RPMI8226 (cell line): Measurements from ENCODE around the gene RHOT2.
A peak's percentile ranks its signal among the peaks of the same experiment; 100 is the strongest.
"Not testable (repeated sequence)": the region's sequence is repeated elsewhere in the genome, so short reads cannot be mapped to it uniquely, and the experiment has no call there.

Experiments used
- DNase-seq: peaks from one replicate; pipeline ENCODE4 v3.0.0-alpha.2; 2015

The RHOT2 gene

GRCh38 chr16:682493-683395, 14.8 kb downstream of the RHOT2 start:
- DNase-seq, result no peak

DNA sequence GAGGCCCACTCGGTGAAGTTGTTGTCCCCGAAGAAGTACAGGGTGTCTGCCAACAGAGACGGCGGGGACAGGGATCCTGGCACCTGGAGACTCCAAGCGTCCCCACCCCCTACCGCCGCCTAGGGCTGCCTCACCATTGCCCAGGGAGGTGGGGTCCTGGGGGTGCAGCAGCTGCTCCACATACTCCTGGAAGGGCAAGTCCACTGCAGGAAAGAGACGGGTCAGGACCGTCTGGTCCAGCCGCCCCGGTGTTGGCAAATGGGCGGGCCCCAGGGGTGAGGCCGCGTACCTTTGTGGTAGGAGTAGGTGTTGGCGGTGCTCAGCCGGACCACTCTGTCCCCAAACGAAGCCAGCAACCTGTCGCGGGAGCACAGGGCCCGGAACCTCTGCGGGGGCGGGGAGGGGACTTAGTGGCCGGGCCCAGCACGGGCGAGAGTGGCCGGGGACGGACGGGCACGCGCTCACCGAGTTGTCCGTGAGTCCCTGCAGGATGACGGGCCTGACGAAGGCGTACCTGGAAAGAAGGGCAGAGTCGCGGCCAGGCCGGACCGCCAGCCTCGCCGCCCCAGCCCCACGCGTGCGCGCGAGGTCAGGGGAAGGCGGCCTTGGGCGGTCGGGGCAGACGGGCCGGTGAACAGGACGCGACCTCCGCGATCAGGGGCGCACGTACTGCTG, 15.6 kb downstream of the RHOT2 start:
- peak; percentile 36 for DNase-seq

GRCh38 chr16:684071-684794, 16.3 kb downstream of the RHOT2 start, which contains the start of gene JMJD8:
Gene JMJD8, minus strand, starts transcription at chr16:684334. Its CDS starts 15 bp downstream, at chr16:684319.
- peak; percentile 100 for DNase-seq

DNA sequence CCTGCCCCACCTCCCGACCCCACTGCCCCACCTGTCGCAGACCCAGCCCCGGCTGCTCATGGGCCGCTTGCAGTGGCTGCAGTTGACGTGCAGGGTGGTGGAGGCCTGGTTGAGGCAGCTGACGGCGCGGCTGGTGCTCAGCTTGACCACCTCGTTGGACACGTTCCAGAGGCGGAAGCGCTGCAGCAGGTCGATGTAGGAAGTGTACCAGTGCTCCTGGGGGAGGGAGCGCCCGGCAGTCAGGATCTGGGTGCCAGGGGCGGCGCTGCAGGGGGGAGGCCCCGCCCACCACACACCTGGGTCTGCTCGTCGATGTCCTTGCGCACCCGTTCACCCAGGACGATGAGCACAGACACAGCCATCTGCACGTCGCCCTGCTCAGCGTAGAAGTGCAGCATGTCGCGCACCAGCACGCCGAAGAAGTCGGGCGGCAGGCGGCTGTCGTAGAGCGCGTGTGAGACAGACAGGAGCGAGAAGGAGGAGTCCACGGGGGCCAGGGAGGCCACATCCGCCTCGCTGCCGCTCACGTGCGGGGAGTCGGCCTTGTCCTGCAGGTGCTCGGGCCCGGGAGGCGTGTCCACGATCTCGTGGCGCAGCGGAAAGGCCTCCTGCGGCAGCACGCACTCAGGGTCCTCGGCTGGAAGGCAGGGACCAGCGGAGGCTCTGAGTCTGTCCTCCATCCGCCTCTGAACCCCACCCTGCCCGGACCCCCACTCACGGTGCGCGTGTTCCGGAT, 17.2 kb downstream of the RHOT2 start:
- no peak for DNase-seq

GRCh38 chr16:685967-686366, 18.0 kb downstream of the RHOT2 start:
- no peak for DNase-seq

DNA sequence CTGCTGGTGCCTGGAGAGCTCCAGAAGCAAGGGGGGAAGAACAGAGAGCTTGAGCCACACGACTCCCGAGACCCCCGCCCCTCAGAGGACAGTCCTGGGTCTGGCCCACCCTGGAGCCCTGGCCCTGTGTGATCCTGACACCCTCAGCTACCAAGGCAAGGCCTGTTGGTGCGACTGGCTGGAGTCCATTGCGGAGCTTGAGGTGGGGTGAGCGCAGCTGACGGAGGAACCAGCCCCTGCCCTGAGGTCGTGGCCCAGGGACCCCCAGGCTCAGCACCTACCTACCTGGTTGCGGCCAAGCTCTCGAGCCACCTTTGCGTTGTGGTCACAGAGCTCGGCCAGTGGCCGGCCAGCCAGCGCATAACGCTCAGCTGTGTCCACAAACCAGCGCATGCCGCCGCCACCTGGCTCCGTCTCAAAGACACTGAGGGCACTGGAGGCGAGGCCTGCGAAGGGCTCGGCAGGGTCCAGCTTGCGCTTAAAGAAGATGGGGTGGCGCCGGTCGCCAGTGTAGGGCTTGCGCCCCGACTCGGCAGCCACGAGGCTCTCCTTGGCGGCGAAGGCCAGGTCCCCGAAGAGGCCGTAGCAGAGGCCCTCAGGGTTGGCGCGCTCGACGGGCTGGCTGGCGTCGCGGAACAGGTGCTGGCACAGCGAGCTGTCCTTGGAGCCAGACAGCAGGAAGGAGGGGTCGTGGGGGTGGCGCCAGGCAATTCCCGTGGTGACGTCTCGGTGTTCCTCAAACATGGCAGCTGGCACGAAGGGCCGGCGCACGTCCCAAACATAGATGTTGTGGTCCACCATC, 18.7 kb downstream of the RHOT2 start:
- peak; percentile 3 for DNase-seq

- no peak for DNase-seq
Observed at GRCh38 chr16:687499-687898, 19.6 kb downstream of the RHOT2 start.

GRCh38 chr16:689175-689897, 21.4 kb downstream of the RHOT2 start:
- no peak for DNase-seq

- not testable (repeated sequence) for DNase-seq
Observed at GRCh38 chr16:691242-691641, 23.3 kb downstream of the RHOT2 start.

DNA sequence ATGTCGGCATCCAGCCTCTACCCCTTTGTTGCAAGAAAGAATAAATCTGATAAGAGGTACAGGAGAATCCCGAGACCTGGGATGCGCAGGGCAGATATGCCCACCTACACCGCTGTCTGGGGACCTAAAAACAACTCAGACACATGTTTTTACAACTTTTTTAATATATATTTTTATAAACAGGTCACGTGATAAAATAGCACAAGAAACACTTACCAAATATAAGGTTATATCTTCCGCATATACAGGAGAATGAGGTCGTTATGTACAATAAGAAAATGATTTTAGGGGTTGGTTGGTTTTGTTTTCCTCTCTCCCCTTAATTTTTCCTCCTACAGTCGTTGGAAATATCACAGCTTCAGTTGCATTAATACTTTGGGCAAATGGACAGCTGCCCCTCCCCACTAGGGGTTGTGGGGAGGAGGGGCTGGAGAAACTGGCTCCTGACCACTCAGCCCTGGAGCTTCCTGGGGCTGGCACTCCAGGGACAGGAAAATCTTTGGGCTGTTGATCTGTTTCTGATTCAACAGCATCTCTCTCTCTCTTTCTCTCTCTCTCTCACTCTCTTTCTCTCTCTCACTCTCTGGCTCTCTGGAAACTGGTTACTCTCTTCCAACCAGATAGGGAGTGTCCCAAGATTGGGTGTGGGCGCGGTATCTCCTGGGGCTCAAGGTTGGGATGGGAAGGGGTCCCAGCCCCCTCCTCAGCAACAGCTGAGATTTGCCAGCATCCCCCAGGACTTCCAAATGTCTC, 24.6 kb downstream of the RHOT2 start:
- no peak for DNase-seq

DNA sequence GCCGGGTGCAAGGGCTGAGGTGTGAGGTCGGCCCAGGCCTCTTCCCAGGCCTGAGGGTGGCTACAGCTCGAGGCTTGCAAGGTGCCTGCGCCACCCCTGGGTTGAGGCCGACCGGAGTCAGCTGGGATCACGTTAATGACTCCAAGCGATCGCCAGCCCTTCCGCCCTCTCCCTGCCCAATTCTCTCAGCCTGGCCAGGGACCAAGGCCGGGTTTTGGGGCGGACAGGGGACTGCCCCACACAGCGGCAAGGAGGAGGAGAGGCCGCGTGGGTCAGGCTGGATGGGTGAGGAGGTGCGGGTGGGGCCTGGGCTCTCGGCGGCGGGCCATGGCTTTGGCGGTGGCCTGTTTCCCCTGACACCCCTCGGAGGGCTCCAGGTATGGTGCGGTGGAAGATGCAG, 25.4 kb downstream of the RHOT2 start:
- DNase-seq, result no peak

- DNase-seq, result no peak
Observed at GRCh38 chr16:693766-694165, 25.8 kb downstream of the RHOT2 start.

DNA sequence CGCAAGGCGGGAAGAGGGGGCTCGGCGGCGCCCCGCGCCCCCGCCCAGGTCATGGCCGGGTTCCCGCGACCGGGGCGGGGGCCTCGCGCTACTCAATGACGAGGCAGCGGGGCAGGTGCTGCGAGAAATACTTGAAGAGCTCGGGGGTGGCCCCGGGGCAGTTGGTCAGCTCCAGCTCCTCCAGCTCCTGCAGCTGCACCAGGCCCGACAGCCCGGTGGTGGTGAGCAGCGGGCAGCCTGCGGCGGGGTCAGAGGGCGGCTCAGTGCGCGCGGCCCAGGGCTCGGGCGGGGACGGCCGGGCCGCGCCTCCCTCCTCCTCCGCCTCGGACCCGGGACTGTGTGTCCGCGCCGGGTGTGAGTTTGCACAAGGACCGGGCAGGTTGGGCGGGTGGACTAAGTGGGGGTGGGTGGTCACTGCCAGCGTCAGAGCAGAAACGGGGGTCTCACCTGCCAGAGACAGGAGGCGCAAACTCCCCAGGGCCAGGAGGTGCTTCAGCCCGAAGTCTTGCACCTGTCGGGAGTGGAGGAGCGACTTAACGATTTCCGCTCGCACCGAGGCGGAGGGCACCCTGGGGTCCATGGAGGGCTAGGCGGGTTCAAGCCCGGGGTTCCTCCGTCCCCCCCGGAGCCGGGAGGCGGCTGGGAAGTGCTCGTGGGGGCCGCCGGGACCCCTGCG, 26.4 kb downstream of the RHOT2 start:
- no peak for DNase-seq

GRCh38 chr16:694863-695354, 27.0 kb downstream of the RHOT2 start:
- no peak for DNase-seq

- DNase-seq, result peak; percentile 97
Observed at GRCh38 chr16:695355-696089, 27.6 kb downstream of the RHOT2 start.

DNA sequence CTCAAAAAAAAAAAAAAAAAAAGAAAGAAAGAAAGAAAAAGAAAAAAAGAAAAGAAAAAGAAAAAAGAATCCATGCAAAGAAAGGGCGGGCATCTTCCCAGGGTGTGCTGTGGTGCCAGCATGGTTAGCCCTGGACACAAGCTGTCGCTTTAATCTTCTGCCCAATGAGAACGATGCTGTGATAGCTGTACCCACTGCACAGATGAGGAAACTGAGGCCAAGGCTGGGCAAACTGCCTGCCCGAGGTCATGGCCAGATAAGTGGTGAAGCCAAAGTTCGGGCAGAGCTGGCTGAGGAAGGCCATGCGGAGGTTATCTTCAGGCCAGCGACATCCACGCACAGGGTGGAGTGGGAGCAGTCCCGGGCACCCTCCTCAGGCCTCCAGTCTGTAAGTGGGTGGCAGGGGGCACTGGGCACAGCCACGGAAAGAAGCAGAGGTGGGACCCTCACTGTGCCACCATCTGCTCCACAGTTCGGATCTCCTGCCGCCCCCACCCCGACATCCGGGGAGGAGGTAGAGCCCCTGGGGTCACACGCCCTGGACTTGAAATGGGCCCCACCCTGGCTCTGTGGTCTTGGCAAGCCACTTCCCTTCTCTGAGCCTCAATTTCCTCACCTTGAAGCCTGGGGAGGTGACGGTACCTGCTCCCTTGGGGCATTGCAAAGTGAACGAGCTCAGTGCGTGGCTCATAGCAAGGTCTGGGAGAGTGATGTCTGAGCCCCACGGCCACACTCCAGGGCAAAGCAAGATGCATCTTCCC, 31.2 kb downstream of the RHOT2 start:
- DNase-seq, result no peak

- peak; percentile 61 for DNase-seq
Observed at GRCh38 chr16:700684-701584, 33.0 kb downstream of the RHOT2 start.
